Islet of Langerhans (tissue), 1 donor: Measurements from ENCODE around the gene NUMA1.

Experiments used
- FAIRE-seq: peaks from one replicate; lab custom pipeline; 2011; peaks lifted over from hg19 to GRCh38; lab: Jason Lieb, UNC

Gene NUMA1

GRCh38 chr11:72018171-72018570, 62.2 kb downstream of the NUMA1 start:
- FAIRE-seq, result no peak

DNA sequence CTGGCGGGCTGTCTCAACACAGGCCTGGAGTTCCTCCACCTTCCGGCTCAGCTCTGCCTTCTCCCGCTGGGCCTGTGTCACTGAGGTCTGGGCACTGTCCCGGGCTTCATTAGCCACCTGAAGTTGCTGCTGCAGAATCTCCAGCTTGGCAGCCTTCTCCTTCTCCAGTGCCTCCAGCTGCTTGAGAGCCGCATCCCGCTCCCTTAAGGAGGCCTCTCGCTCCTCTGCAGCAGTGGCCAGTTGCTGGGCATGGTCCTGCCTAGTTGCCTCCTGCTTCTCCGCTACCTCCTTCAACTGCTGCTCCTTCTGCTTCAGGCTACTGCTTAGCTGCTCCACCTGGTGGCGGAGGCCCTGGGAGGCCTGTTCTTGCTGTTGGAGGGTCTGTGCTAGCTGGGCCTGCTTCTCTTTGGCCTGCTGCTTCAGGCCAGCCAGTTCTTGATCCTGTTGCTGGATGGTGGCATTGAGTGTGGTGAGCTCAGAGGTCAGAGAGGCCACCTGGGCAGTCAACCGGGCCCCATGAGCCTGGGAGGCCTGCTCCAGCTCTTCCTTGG, 64.8 kb downstream of the NUMA1 start:
- no peak for FAIRE-seq

DNA sequence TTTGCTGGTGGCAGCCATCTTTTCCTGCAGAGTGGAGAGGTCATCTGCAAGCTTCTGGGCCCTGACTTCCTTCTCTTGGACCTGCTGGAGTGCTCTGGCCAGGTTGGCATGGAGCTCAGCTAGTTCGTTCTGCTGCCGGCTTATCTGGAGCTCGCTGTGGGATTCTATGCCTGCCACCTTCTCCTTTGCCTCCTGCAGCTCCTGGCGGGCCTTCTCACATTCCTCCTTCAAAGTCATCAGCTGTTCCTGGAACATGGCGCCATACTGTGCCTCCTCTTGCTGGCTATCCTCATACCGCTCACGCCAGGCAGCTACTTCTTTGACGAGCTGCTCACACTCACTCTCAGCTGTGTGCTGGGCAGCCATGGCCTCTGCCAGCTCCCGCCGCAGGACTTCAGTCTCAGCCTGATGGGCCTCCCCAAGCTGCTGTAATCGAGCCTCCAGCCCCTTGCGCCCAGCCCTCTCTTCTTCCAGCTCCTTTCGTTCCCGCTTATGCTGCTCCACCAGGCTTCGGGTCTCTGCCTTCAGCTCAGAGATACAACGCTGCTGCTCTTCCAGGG, 65.5 kb downstream of the NUMA1 start:
- no peak for FAIRE-seq

DNA sequence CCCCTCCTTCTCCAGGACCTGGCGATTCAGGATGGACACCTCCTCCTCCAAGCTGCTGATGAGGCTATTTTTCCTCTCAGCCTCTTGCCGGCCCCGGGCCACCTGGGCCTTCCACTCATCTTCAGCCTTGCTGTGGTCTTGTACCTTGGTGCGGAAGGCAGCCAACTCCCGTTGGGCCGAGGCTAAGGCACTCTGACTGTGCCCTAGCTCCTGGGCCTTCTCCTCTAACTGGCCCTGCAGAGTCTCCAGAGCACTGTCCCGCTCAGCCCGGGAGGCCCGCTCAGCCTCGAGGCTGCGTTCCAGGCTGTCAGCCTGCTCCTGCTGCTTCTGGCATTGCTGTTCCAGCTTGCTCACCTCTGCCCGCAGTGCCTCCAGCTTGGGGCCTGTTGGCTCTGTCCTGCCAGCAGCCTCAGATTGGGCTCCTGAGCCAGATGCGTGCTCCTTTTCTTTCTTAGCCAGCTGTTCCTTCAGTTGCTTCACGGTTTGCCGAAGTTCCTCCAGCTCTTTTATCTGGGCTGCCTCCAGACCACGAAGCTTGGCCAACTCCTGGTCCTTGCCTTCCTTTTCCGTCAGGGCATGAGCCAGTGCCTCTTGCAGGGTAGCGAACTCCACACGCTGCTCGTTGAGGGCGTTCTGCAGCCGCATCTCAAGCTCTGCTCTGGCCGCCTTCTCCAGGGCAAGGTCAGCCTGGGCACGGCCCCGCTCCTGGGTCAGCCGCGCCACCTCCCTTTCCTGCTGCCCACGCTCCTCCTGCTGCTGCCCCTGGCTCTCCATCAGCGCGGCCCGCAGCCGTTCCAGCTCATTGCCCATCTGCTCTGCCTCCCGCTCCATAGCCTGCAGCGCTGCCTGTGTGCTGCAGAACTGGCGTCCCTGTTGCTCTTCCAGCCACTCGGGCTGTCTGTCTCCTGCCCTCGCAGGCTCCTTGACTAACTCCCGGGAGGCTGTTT, 66.3 kb downstream of the NUMA1 start:
- no peak for FAIRE-seq

GRCh38 chr11:72012897-72013721, 67.2 kb downstream of the NUMA1 start:
- FAIRE-seq, result no peak

- no peak for FAIRE-seq
These were observed 68.2 kb downstream of the NUMA1 start for GRCh38 chr11:72012091-72012630.

DNA sequence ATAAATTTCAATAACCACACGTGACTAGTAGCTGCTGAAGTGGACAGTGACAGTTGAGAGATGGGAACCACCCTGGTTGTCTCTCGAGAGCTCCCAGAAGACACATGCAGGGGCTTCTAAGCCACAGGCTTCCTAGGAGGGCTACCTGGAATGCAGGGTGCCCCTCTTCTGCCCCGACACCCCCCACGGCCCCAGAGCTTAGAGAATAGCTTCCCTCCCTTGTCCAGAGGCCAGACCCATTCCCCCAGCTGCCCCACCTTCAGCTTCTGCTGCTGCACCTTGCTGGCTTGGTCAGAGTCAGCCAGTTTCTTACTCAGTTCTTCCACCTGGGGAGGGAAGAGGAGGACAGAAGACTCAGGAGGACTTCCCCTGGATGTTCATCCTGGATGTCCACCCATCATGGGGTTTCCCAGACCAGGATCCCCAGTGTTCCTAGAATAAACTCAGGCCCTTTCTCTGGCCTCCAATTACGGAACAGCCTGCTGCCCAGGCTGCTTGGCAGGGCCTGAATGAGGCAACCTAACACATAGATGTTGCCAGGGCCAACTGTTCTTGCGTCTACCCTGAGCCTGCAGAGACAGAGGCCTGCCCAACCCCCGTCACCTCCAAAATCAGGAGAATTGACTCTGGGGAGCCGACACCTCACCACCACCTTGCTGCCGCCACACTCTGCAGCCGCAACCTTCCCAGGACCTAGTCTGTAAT, 69.7 kb downstream of the NUMA1 start:
- FAIRE-seq, result no peak

GRCh38 chr11:72009156-72009555, 71.2 kb downstream of the NUMA1 start:
- FAIRE-seq, result no peak

DNA sequence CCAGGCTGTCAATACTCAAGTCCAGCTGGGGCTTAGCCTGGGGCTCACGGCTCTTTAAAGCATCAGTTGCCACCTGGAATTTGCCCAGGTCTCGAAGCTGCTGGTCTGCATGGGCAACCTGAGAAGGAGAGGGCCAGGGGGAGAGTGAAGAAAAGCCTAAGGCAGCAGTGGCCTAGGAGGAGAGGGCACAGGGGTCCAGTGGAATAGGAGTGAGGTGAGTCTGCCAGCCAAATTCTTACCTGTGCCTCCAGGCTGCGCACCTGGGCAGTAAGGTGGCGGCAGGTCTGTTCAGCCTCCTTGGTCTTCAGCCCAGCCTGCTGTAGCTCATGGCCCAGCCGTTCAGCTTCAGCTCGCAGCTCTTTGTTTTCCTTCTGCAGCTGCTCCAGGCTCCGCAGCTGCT, 71.6 kb downstream of the NUMA1 start:
- FAIRE-seq, result no peak

DNA sequence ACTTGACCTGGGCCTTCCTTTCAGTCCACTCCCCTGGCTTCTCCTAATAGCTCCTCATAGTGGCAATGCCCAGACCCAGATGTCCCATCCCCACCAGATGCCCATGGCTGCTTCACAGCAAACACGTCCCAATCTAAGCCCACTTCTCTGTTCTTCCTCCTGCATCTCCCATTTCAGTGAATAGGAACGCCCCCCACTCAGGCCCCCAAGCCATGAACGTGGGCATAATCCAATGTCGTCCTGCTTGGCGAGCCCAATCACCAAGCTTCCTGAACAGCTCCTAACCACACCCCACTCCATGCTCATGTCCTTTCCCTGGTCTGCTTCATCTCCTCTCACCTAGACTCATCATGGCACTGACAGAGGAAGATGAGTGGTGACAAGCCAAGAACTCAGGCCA, 72.8 kb downstream of the NUMA1 start:
- FAIRE-seq, result no peak

DNA sequence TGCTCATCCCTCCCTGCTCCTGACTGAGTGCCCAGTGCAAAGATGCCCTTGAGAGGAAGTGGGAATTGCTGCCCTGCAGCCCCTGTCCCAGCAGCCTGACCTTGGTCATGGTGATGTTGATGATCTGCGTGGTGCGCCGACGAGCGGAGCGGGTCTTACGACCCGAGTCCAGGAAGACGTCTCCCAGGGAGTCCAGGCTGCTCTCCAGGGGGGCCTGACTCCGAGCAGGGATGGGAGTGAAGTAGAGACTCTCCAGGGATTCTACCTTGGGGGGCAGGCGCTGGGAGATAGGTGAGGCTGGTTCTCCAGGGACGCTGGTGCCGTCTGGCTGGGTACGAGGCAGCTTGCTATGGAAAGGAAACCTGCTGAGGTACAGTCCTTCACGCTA, 73.3 kb downstream of the NUMA1 start:
- no peak for FAIRE-seq

DNA sequence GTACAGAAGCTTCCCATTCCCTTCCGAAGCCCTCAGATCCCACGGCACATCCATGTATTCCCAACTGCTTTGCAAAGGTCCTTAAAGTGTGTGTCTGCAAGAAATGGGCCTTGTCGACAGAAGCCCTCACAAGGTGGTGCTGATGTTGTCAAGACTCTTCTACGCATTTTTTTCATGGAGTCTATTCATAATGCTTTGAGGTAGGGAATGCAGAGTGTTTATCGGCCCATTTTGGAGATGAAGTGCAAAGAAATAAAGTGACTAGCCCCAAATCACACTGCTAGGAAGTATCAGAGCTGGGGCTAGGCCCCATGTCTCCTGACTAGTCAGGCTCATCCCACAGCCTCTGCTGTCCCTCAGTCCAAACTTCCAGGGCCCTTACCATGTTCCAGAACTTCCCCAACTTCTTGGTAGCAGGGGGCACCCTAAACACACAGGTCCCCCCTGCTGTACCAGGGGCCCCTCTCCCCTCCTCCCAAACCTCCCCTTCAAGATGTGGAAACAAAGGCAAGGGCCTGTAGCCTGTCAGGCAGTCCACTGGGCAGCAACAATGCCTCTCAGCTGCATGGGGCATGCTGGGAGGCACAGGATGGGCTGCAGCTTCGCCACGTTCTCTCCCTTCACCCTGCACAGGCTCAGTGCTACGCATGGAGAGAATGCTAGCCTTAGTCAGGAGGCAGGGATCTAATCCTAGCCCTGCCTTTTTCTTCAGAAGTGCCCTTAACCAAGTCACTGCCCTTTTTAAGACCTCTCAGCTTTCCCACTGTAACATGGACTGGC, 73.8 kb downstream of the NUMA1 start:
- no peak for FAIRE-seq

- FAIRE-seq, result no peak
These were observed 74.7 kb downstream of the NUMA1 start for GRCh38 chr11:72005347-72006260.

- no peak for FAIRE-seq
These were observed 75.6 kb downstream of the NUMA1 start for GRCh38 chr11:72004515-72005346.

DNA sequence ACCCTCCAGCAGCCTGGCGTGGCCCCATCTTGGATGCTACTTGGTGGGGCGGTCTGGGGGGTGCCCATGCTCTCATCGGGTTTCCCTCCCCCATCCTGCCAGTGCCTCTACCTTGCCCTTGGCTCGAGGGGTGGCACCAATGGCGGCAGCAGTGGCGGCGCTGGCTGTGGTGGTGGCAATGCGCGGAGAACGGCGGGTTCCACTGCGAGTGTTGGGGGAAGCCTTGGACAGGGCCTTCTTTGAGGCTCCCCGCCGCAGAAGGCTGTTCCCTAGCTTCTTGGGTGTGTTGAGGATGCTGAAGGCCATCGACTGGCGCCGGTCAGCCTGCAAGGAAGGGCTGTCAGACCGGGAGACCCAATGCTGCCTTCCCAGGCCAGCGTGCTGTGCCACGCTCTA, 76.6 kb downstream of the NUMA1 start:
- FAIRE-seq, result no peak

DNA sequence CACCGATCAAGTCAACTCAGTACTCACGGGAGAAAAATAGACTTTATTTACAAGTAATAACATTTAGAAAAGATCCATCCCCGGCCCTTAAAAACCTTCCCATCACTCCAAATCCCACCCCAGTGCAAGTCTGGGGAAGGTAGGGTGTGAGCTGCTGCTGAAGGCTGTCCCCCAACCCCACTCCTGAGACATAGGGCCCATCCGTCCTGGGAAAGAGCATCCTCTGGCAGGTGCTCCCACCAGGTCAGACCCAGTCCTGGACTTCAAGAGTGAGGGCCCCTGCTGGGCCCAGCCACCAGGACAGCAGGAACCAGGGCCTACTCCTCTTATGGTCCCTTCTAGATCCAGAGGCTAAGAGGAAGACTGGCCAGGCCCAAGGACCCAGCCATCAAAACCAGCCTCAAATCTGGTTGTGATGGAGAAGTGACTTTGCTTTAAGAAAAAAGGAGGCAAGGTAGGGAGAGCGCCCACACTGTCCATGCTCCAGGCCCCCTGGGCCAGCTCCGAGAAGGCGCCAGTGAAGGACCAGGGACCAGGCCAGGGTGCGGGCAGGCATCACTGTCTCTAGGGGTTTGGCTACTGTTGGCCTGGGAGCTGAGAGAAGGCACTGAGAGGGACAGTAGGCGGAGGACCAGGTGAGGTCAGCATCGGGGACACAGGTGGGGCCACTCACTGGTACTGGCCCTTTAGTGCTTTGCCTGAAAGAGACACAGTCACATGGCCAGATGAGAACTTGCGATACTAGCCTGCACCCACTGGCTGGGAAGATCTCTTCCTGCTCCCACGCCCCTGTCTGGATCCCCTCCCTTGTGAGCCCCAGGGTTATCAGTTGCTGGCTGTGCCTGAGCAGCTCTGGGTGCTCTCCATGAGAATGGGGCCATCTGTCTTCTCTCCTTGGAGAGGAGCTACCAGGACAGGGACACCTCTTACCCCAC, 77.2 kb downstream of the NUMA1 start:
- no peak for FAIRE-seq

DNA sequence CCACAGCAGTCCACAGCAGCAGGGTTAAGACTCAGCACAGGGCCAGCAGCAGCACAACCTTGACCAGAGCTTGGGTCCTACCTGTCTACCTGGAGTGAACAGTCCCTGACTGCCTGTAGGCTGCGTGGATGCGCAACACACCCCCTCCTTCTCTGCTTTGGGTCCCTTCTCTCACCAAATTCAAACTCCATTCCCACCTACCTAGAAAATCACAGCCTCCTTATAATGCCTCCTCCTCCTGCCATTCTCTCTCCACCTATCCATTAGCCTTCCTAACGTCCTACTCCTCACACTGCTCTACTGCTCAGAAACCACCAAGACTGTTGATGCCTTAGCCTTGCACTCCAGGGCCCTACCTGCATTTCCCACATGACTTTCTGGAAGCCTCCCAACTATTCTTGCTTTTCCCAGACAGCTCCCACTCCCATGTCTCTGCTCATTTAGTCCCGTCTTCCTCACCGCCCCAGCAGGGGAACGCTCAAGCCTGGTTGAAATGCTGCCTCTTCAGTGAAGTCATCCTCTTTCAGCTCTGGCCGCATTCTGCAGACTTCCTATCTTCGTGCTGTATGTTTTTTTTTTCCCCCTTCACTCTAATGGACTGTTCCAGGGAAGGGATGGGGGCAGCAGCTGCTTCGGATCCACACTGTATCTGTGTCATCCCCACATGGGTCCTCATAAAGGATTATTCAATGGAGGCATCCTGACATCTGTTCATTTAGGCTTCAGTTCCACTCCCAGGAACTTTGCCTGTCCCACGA, 78.3 kb downstream of the NUMA1 start:
- no peak for FAIRE-seq
